Osteoblast (primary cell): Measurements from ENCODE around the gene EMP2. TPM values are rescaled to one million over a fixed set of nuclear protein-coding genes. Genes with fewer than 3 reads are reported as not detected.

Source experiments
- DNase-seq: peaks from one replicate; pipeline ENCODE4 v3.0.0; 2011; ENCODE audit warnings: low spot score, mixed read lengths; ENCODE audit not compliant: insufficient read length; ENCODE audit errors: missing footprints
- H2AFZ ChIP-seq: 2 replicates; pipeline ENCODE4 v1.6.0; 2011; ENCODE audit warnings: mild to moderate bottlenecking, low read length
- H3K27ac ChIP-seq: 2 replicates; pipeline ENCODE4 v1.5.1; 2011; ENCODE audit warnings: mild to moderate bottlenecking, low read depth, low read length, moderate library complexity
- H3K27me3 ChIP-seq: 2 replicates; pipeline ENCODE4 v1.6.0; 2012; ENCODE audit warnings: mild to moderate bottlenecking, control low read depth, inconsistent platforms, low read length, moderate library complexity; ENCODE audit not compliant: insufficient read depth
- H3K36me3 ChIP-seq: 2 replicates; pipeline ENCODE4 v1.5.1; 2011; ENCODE audit warnings: mild to moderate bottlenecking, low read length, control low read depth, moderate library complexity; ENCODE audit not compliant: insufficient read depth
- H3K4me1 ChIP-seq: 2 replicates; pipeline ENCODE4 v1.5.1; 2011; ENCODE audit warnings: mild to moderate bottlenecking, low read length, control low read depth, moderate library complexity; ENCODE audit not compliant: insufficient read depth
- H3K4me2 ChIP-seq: 2 replicates; pipeline ENCODE4 v1.6.0; 2011; ENCODE audit warnings: mild to moderate bottlenecking, low read length; ENCODE audit not compliant: insufficient read depth
- H3K4me3 ChIP-seq: fragments of 200-600 bp; sonication (generic); 3 replicates; pipeline ENCODE4 v1.5.1; 2012; ENCODE audit warnings: mild to moderate bottlenecking, low read length, inconsistent platforms; ENCODE audit not compliant: insufficient read depth
- H3K79me2 ChIP-seq: 2 replicates; pipeline ENCODE4 v1.6.0; 2012; ENCODE audit warnings: mild to moderate bottlenecking, low read length, control low read depth, inconsistent platforms; ENCODE audit not compliant: insufficient read depth
- H3K9me3 ChIP-seq: 2 replicates; pipeline ENCODE4 v1.5.1; 2011; ENCODE audit warnings: low read depth, low read length, control low read depth
- H4K20me1 ChIP-seq: 2 replicates; pipeline ENCODE4 v1.6.0; 2012; ENCODE audit warnings: mild to moderate bottlenecking, low read length, control low read depth; ENCODE audit not compliant: insufficient read depth
- CTCF ChIP-seq: IDR thresholded peaks from 2 replicates; pipeline ENCODE4 v1.5.1; 2011; ENCODE audit warnings: mild to moderate bottlenecking, low read depth, low read length, moderate library complexity; ENCODE audit errors: extremely low read depth
- total RNA-seq: library from RNA; depleted of rRNA; stranded (reverse); fragments of >200 nt; gene quantifications from 2 replicates; pipeline ENCODE4 v1.2.3, GENCODE V29; 2012

EMP2 gene
- total RNA-seq, 1 donor, result 31.8 TPM

GRCh38 chr16:10557750-10558149 is 22.6 kb downstream of the EMP2 start:
- H3K36me3 ChIP-seq, result no peaks in the 10 kb centered on the region
- H3K79me2 ChIP-seq, result peaks cover 66% of the 10 kb centered on the region
- no peaks in the 10 kb centered on the region for H3K9me3 ChIP-seq
- TF ChIP-seq CTCF, result no peak
- no peak overlapping the region for H3K4me3 ChIP-seq
- H2AFZ ChIP-seq, result no peak overlapping the region
- DNase-seq, result no peak
- H4K20me1 ChIP-seq, result peaks cover 3% of the 10 kb centered on the region
- H3K4me1 ChIP-seq, result peaks cover 14% of the 10 kb centered on the region
- H3K27ac ChIP-seq, result no peak overlapping the region
- H3K4me2 ChIP-seq, result no peak overlapping the region
- H3K27me3 ChIP-seq, result no peaks in the 10 kb centered on the region

- no peak for DNase-seq
- TF ChIP-seq CTCF, result no peak
- Histone ChIP-seq H3K9me3 (no peaks in the 10 kb centered on the region), H3K27me3 (no peaks in the 10 kb centered on the region), H3K4me3 (no peak overlapping the region), H4K20me1 (peaks cover 3% of the 10 kb centered on the region), H3K4me1 (peaks cover 14% of the 10 kb centered on the region), H2AFZ (no peak overlapping the region), H3K27ac (no peak overlapping the region), H3K36me3 (no peaks in the 10 kb centered on the region), H3K4me2 (no peak overlapping the region), H3K79me2 (peaks cover 58% of the 10 kb centered on the region)
Measured at GRCh38 chr16:10556236-10556635, 24.2 kb downstream of the EMP2 start.

GRCh38 chr16:10554569-10554968 is 25.8 kb downstream of the EMP2 start:
- H3K4me1 ChIP-seq, result peaks cover 14% of the 10 kb centered on the region
- no peak for TF ChIP-seq CTCF
- no peaks in the 10 kb centered on the region for H3K36me3 ChIP-seq
- DNase-seq, result no peak
- no peak overlapping the region for H3K4me2 ChIP-seq
- peaks cover 48% of the 10 kb centered on the region for H3K79me2 ChIP-seq
- no peaks in the 10 kb centered on the region for H3K9me3 ChIP-seq
- peaks cover 3% of the 10 kb centered on the region for H4K20me1 ChIP-seq
- H2AFZ ChIP-seq, result no peak overlapping the region
- H3K27me3 ChIP-seq, result no peaks in the 10 kb centered on the region
- no peak overlapping the region for H3K27ac ChIP-seq
- H3K4me3 ChIP-seq, result no peak overlapping the region

- peaks cover 3% of the 10 kb centered on the region for H4K20me1 ChIP-seq
- TF ChIP-seq CTCF, result no peak
- H3K4me3 ChIP-seq, result peak overlapping the region; percentile 50
- peaks cover 52% of the 10 kb centered on the region for H3K79me2 ChIP-seq
- H3K4me1 ChIP-seq, result no peaks in the 10 kb centered on the region
- peaks cover 4% of the 10 kb centered on the region for H3K36me3 ChIP-seq
- H3K27ac ChIP-seq, result no peak overlapping the region
- H3K27me3 ChIP-seq, result no peaks in the 10 kb centered on the region
- H3K9me3 ChIP-seq, result peaks cover 3% of the 10 kb centered on the region
- no peak for DNase-seq
- peak overlapping the region; percentile 28 for H3K4me2 ChIP-seq
- H2AFZ ChIP-seq, result peak overlapping the region; percentile 57
Measured at GRCh38 chr16:10552998-10553491, 27.4 kb downstream of the EMP2 start.
